Bronchial epithelial cell (primary cell): ENCODE results near the gene DYNC2I2. TPM values are rescaled to one million over a fixed set of nuclear protein-coding genes. Genes with fewer than 3 reads are reported as not detected.

Source experiments
- DNase-seq: peaks from one replicate; pipeline ENCODE4 v3.0.0-alpha.2; 2010; ENCODE audit warnings: low read depth
- FAIRE-seq: peaks from 2 replicates; lab custom pipeline; 2011; peaks lifted over from hg19 to GRCh38; lab: Jason Lieb, UNC
- H3K27me3 ChIP-seq: 2 replicates; pipeline ENCODE4 v1.5.1; 2011; ENCODE audit warnings: low read length; ENCODE audit not compliant: control insufficient read depth, insufficient read depth
- H3K36me3 ChIP-seq: 2 replicates; pipeline ENCODE4 v1.5.1; 2011; ENCODE audit warnings: low read length; ENCODE audit not compliant: control insufficient read depth, insufficient read depth
- H3K4me3 ChIP-seq: 2 replicates; pipeline ENCODE4 v1.5.1; 2011; ENCODE audit warnings: mild to moderate bottlenecking, low read depth, low read length, control low read depth
- CTCF ChIP-seq: IDR thresholded peaks from 2 replicates; pipeline ENCODE4 v1.5.1; 2011; ENCODE audit warnings: mild to moderate bottlenecking, moderate library complexity, low read length, control low read depth, inconsistent platforms; ENCODE audit not compliant: insufficient read depth, severe bottlenecking
- total RNA-seq: library from RNA; depleted of rRNA; stranded (reverse); fragments of >200 nt; gene quantifications from 2 replicates; pipeline ENCODE4 v1.2.1, GENCODE V29; 2014

DYNC2I2 gene
- total RNA-seq, 1 donor from 2014 or later: 27.4 TPM

GRCh38 chr9:128624566-128624965 lies 32.1 kb downstream of the DYNC2I2 start:
- H3K36me3 ChIP-seq: peaks cover 68% of the 10 kb centered on the region
- FAIRE-seq: no peak
- no peak for TF ChIP-seq CTCF

GRCh38 chr9:128621730-128622455 lies 34.8 kb downstream of the DYNC2I2 start:
- no peak for FAIRE-seq

More at GRCh38 chr9:128624566-128624965, 32.1 kb downstream of the DYNC2I2 start:
- DNase-seq: no peak
- Histone ChIP-seq H3K27me3 (no peaks in the 10 kb centered on the region), H3K4me3 (no peak overlapping the region)

DNA sequence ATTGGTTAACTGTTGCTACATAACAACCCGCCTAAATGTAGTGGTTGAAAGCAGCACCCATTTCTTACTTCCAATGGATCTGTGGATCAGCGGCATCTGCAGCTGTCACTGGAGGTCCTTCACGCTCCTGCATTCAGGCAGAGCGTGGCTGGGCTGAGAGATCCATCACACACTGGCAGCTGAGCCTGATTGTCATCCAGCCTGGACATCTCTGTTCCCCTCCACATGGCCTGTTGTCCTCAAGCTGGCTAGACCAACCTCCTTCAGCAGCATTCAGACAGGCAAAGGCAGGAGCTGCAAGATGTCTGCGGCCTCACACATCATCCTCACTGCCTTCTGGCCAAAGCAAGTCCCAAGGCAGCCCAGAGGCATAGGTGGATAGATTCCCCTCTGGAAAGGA lies 36.9 kb downstream of the DYNC2I2 start:
- no peak for DNase-seq
- FAIRE-seq: no peak
- TF ChIP-seq CTCF: no peak
- Histone ChIP-seq H3K36me3 (peaks cover 56% of the 10 kb centered on the region), H3K4me3 (no peak overlapping the region), H3K27me3 (no peaks in the 10 kb centered on the region)

More at GRCh38 chr9:128621730-128622455, 34.8 kb downstream of the DYNC2I2 start:
- no peaks in the 10 kb centered on the region for H3K27me3 ChIP-seq
- TF ChIP-seq CTCF: no peak
- peaks cover 61% of the 10 kb centered on the region for H3K36me3 ChIP-seq
- H3K4me3 ChIP-seq: no peak overlapping the region
- DNase-seq: peak; percentile 26

- DNase-seq (no peak), FAIRE-seq (no peak)
- TF ChIP-seq CTCF: no peak
- Histone ChIP-seq H3K4me3 (no peak overlapping the region), H3K27me3 (no peaks in the 10 kb centered on the region), H3K36me3 (peaks cover 51% of the 10 kb centered on the region)
Observed at GRCh38 chr9:128619127-128619526, 37.5 kb downstream of the DYNC2I2 start.

DNA sequence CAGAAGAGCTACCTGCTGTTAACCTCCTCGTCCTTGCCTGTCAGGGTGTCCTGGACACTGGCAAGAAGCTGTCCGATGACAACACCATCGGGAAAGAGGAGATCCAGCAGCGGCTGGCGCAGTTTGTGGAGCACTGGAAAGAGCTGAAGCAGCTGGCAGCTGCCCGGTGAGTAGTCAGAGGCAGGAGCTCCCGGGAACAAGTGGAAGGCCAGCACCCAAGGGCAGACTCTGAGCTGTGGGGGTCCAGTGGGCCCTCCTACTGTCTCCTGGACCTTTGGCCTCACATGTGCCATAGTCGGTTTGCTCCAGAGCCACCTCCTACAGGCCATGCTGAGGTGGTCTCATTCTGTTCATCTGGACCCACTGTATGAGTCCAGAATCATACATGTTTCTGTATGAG lies 38.7 kb downstream of the DYNC2I2 start:
- Histone ChIP-seq H3K27me3 (no peaks in the 10 kb centered on the region), H3K4me3 (no peak overlapping the region), H3K36me3 (peaks cover 50% of the 10 kb centered on the region)
- no peak for FAIRE-seq
- no peak for DNase-seq
- no peak for TF ChIP-seq CTCF
